ENCODE results near the gene DUSP19. TPM values are rescaled to one million over a fixed set of nuclear protein-coding genes. Genes with fewer than 3 reads are reported as not detected.
A peak's percentile ranks its signal among the peaks of the same experiment; 100 is the strongest.

Gene DUSP19, protein sequence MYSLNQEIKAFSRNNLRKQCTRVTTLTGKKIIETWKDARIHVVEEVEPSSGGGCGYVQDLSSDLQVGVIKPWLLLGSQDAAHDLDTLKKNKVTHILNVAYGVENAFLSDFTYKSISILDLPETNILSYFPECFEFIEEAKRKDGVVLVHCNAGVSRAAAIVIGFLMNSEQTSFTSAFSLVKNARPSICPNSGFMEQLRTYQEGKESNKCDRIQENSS
- 0.41 TPM for polyA plus RNA-seq (2012; ENCODE audit: low read depth, missing spikeins)

- TF ChIP-seq POLR2A (IDR thresholded peaks at IDR 0.05; ENCODE audit: low read depth, low read length) (peak; percentile 63), POLR2AphosphoS5 (IDR thresholded peaks at IDR 0.05; ENCODE audit: low read depth, low read length) (peak; percentile 41; the same call in 1 of the 2 replicates), POU2F2 (IDR thresholded peaks at IDR 0.05; ENCODE audit: low read depth, low read length) (0 out of 2 replicates have a peak, but pooled peaks have one; percentile 12), PAX5 (IDR thresholded peaks at IDR 0.05; ENCODE audit: insufficient read depth, low read length, severe bottlenecking) (no peak), SPI1 (IDR thresholded peaks at IDR 0.05; ENCODE audit: low read depth, low read length) (no peak), TAF1 (IDR thresholded peaks at IDR 0.05; ENCODE audit: low read depth, low read length) (no peak)
- DNase-seq (ENCODE audit: insufficient read length, low spot score) (peak; percentile 28), FAIRE-seq (peak; percentile 98)
Measured at GRCh38 chr2:183078464-183079138, at the start of gene DUSP19. Gene DUSP19 (plus strand): TSS chr2:183078747. CDS start chr2:183078934, 187 bp downstream.

DNA sequence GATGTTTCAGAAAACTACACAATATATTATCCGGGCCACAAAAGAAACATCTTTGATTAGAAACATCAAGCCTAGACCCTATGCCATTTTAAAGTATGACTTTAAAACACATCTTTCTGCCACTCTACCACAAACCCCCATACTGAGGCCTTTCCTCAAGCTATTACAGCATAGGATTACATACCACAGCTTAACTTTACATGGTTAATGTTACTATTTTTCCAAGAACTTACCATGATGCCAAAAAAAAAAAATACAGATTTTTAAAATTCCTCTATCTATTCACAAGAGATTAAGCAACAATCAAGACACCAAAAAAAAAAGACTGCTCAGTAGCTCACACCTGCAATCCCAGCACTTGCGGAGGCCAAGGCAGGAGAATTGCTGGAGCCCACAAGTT lies 49.3 kb upstream of the DUSP19 start:
- TF ChIP-seq SPI1 (IDR thresholded peaks at IDR 0.05; ENCODE audit: low read depth, low read length) (no peak), POLR2AphosphoS5 (IDR thresholded peaks at IDR 0.05; ENCODE audit: low read depth, low read length) (no peak), TAF1 (IDR thresholded peaks at IDR 0.05; ENCODE audit: low read depth, low read length) (no peak), POU2F2 (IDR thresholded peaks at IDR 0.05; ENCODE audit: low read depth, low read length) (no peak), PAX5 (IDR thresholded peaks at IDR 0.05; ENCODE audit: insufficient read depth, low read length, severe bottlenecking) (no peak), POLR2A (IDR thresholded peaks at IDR 0.05; ENCODE audit: low read depth, low read length) (no peak)
- FAIRE-seq (no peak), DNase-seq (ENCODE audit: insufficient read length, low spot score) (no peak)

- TF ChIP-seq SPI1 (IDR thresholded peaks at IDR 0.05; ENCODE audit: low read depth, low read length) (no peak), POLR2AphosphoS5 (IDR thresholded peaks at IDR 0.05; ENCODE audit: low read depth, low read length) (no peak), PAX5 (IDR thresholded peaks at IDR 0.05; ENCODE audit: insufficient read depth, low read length, severe bottlenecking) (no peak), POLR2A (IDR thresholded peaks at IDR 0.05; ENCODE audit: low read depth, low read length) (no peak), POU2F2 (IDR thresholded peaks at IDR 0.05; ENCODE audit: low read depth, low read length) (no peak), TAF1 (IDR thresholded peaks at IDR 0.05; ENCODE audit: low read depth, low read length) (no peak)
- DNase-seq (ENCODE audit: insufficient read length, low spot score) (no peak), FAIRE-seq (no peak)
Measured at GRCh38 chr2:183031911-183032794, 46.4 kb upstream of the DUSP19 start.

DNA sequence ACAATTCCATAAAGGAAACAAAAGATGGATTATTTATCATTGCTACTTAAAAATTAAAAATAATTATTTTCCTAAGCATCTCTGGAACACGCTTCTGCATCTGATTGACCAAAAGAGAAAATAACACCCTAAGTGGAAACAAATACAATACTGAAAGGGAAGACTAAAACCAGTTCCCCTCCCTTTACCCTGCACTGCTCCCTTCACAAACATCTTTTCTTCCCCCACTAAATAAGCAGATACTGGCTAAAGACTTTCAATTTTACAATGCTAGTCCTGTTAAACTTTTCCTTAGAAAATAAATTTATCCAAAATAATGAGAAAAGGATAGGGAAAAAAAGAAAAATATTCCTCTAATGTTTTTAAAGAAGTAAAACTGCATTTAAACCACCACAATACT lies 44.6 kb upstream of the DUSP19 start:
- TF ChIP-seq POU2F2 (IDR thresholded peaks at IDR 0.05; ENCODE audit: low read depth, low read length) (no peak), POLR2A (IDR thresholded peaks at IDR 0.05; ENCODE audit: low read depth, low read length) (no peak), SPI1 (IDR thresholded peaks at IDR 0.05; ENCODE audit: low read depth, low read length) (no peak), POLR2AphosphoS5 (IDR thresholded peaks at IDR 0.05; ENCODE audit: low read depth, low read length) (no peak), PAX5 (IDR thresholded peaks at IDR 0.05; ENCODE audit: insufficient read depth, low read length, severe bottlenecking) (no peak), TAF1 (IDR thresholded peaks at IDR 0.05; ENCODE audit: low read depth, low read length) (no peak)
- no peak for DNase-seq (ENCODE audit: insufficient read length, low spot score)
- no peak for FAIRE-seq

GRCh38 chr2:183034806-183035205 lies 43.7 kb upstream of the DUSP19 start:
- FAIRE-seq (no peak), DNase-seq (ENCODE audit: insufficient read length, low spot score) (no peak)
- TF ChIP-seq POLR2A (IDR thresholded peaks at IDR 0.05; ENCODE audit: low read depth, low read length): no peak
- TF ChIP-seq POLR2AphosphoS5 (IDR thresholded peaks at IDR 0.05; ENCODE audit: low read depth, low read length): no peak
- no peak for TF ChIP-seq SPI1 (IDR thresholded peaks at IDR 0.05; ENCODE audit: low read depth, low read length)

DNA sequence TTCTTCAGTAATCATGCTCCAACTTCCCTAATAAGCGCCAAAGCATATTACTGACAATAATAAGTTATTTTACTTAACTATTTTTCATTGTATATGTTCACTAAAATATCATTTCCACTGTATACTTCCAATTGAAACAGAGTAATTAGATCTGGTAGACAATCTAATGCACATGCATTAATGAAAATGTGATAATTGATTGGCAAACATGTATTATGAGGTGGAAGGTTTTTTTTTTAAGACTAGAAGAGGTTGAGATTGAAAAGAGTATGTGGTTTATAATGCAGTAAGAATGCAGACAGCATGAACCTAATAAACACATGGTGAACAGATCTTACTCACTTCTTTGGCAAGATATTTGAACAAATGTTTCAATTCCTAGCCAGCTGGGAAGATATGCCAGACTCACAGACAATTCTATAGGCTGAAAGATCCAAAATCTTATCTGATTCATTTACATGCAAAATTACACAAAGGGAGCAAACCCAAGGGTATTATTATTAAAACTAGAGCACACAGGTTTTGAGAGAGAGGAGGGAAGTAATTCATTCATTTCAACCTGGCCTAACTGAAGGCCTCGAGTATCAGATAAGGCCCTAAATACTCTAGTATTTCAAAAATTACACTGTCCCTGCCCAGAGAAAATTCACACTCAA lies 43.1 kb upstream of the DUSP19 start:
- FAIRE-seq (peak; percentile 74), DNase-seq (ENCODE audit: insufficient read length, low spot score) (no peak)

GRCh38 chr2:183035954-183036669 lies 42.4 kb upstream of the DUSP19 start:
- DNase-seq (ENCODE audit: insufficient read length, low spot score) (peak; percentile 22), FAIRE-seq (peak; percentile 92)
- TF ChIP-seq POLR2AphosphoS5 (IDR thresholded peaks at IDR 0.05; ENCODE audit: low read depth, low read length): no peak
- TF ChIP-seq POLR2A (IDR thresholded peaks at IDR 0.05; ENCODE audit: low read depth, low read length): no peak
- TF ChIP-seq SPI1 (IDR thresholded peaks at IDR 0.05; ENCODE audit: low read depth, low read length): peak; percentile 92

More for the DNA sequence above, 43.1 kb upstream of the DUSP19 start:
- no peak for TF ChIP-seq PAX5 (IDR thresholded peaks at IDR 0.05; ENCODE audit: insufficient read depth, low read length, severe bottlenecking)
- TF ChIP-seq TAF1 (IDR thresholded peaks at IDR 0.05; ENCODE audit: low read depth, low read length): no peak
- TF ChIP-seq SPI1 (IDR thresholded peaks at IDR 0.05; ENCODE audit: low read depth, low read length): no peak
- no peak for TF ChIP-seq POLR2AphosphoS5 (IDR thresholded peaks at IDR 0.05; ENCODE audit: low read depth, low read length)
- no peak for TF ChIP-seq POLR2A (IDR thresholded peaks at IDR 0.05; ENCODE audit: low read depth, low read length)
- TF ChIP-seq POU2F2 (IDR thresholded peaks at IDR 0.05; ENCODE audit: low read depth, low read length): no peak

DNA sequence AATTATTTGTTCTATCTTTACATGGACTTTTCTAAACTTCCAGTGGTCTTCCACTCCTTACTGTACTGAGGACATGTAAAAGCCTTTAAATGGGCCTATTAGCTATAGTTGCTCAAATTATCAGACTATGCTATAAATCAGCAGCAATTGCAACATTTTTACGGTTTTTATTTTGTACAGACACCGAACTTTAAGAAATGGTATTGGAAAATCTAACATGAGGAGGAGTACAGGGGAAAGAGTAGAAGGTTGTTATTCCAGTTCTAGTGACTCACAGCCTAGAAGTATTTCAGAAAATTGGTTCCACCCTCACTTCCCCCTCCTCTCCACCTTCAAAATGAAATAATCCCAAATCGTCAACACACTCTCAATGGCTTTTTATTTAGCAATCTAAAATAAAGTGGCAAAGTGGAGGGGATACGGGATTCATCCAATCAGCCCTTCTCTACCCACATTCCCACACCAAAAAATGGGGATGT lies 41.4 kb upstream of the DUSP19 start:
- DNase-seq (ENCODE audit: insufficient read length, low spot score): no peak

More for the DNA sequence above, 41.4 kb upstream of the DUSP19 start:
- peak; percentile 71 for FAIRE-seq
- TF ChIP-seq SPI1 (IDR thresholded peaks at IDR 0.05; ENCODE audit: low read depth, low read length): no peak

Data from GM12891 (cell line).